Glutamatergic neuron (in vitro differentiated cells): ENCODE measurements around the gene ISG15. TPM values are rescaled to one million over a fixed set of nuclear protein-coding genes. Genes with fewer than 3 reads are reported as not detected.
"Not testable (repeated sequence)": the region's sequence is repeated elsewhere in the genome, so short reads cannot be mapped to it uniquely, and the experiment has no call there.

ENCODE experiments used
- DNase-seq: peaks from one replicate; pipeline ENCODE4 v3.0.0; 2022
- H3K27ac Mint-ChIP-seq: one replicate; pipeline ENCODE4 v1.8.0; 2020; ENCODE audit warnings: mild to moderate bottlenecking, mixed read lengths, inconsistent platforms; ENCODE audit not compliant: unreplicated experiment
- H3K27me3 Mint-ChIP-seq: one replicate; pipeline ENCODE4 v1.8.0; 2020; ENCODE audit warnings: mild to moderate bottlenecking, moderate library complexity, mixed read lengths, inconsistent platforms; ENCODE audit not compliant: unreplicated experiment
- H3K36me3 Mint-ChIP-seq: one replicate; pipeline ENCODE4 v1.8.0; 2020; ENCODE audit warnings: mild to moderate bottlenecking, mixed read lengths, inconsistent platforms; ENCODE audit not compliant: unreplicated experiment
- H3K4me1 Mint-ChIP-seq: one replicate; pipeline ENCODE4 v1.8.0; 2020; ENCODE audit warnings: mild to moderate bottlenecking, low read depth, mixed read lengths, inconsistent platforms; ENCODE audit not compliant: unreplicated experiment
- H3K4me3 Mint-ChIP-seq: one replicate; pipeline ENCODE4 v1.8.0; 2020; ENCODE audit warnings: mild to moderate bottlenecking, mixed read lengths, inconsistent platforms; ENCODE audit not compliant: unreplicated experiment
- H3K9me3 Mint-ChIP-seq: one replicate; pipeline ENCODE4 v1.8.0; 2020; ENCODE audit warnings: mild to moderate bottlenecking, moderate library complexity, mixed read lengths, inconsistent platforms; ENCODE audit not compliant: unreplicated experiment
- total RNA-seq: library from RNA; stranded (reverse); fragmentation: NEBNext Ultra II Directional; extraction: Animal tissue kit (Norgen Biotek cat#: 25700); gene quantifications from one replicate; pipeline ENCODE4 v1.2.1, GENCODE V29; 2021; ENCODE audit not compliant: unreplicated experiment
- TF ChIP-seq, protein P1 (sequence below): fragments of 200-600 bp; sonication (generic); IDR thresholded peaks from one replicate; pipeline ENCODE4 v1.5.0; 2021; ENCODE audit not compliant: partially characterized antibody, unreplicated experiment

Gene ISG15
- total RNA-seq, 1 donor from 2014 or later, result 18.4 TPM

DNA sequence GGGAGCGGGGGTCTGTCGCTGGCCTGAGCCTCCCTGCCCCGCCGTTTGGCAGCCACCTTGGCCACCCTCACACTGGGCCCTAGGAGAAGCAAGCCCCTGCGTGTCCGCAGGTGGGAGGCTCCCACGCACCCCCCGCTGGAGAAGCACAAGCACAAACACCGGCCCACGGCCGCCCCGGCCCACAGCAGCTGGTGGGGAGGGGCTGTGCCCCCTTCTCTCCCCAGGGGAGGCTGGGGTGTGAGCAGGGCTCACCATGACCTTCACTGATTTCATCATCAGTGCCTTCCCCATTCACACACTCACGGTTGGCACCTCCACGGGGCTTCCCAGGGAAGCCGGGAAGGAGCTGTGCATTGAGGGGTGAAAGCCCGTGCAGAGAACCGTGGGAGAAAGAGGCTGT lies 14.5 kb downstream of the ISG15 start:
- H3K4me1 Mint-ChIP-seq, result peaks cover 17% of the 10 kb centered on the region
- peaks cover 18% of the 10 kb centered on the region for H3K9me3 Mint-ChIP-seq
- H3K4me3 Mint-ChIP-seq, result no peak overlapping the region
- H3K36me3 Mint-ChIP-seq, result no peaks in the 10 kb centered on the region
- peaks cover 13% of the 10 kb centered on the region for H3K27me3 Mint-ChIP-seq
- DNase-seq, result peak; percentile 11
- no peak overlapping the region for H3K27ac Mint-ChIP-seq
- TF ChIP-seq, protein P1, sequence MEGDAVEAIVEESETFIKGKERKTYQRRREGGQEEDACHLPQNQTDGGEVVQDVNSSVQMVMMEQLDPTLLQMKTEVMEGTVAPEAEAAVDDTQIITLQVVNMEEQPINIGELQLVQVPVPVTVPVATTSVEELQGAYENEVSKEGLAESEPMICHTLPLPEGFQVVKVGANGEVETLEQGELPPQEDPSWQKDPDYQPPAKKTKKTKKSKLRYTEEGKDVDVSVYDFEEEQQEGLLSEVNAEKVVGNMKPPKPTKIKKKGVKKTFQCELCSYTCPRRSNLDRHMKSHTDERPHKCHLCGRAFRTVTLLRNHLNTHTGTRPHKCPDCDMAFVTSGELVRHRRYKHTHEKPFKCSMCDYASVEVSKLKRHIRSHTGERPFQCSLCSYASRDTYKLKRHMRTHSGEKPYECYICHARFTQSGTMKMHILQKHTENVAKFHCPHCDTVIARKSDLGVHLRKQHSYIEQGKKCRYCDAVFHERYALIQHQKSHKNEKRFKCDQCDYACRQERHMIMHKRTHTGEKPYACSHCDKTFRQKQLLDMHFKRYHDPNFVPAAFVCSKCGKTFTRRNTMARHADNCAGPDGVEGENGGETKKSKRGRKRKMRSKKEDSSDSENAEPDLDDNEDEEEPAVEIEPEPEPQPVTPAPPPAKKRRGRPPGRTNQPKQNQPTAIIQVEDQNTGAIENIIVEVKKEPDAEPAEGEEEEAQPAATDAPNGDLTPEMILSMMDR, result no peak

DNA sequence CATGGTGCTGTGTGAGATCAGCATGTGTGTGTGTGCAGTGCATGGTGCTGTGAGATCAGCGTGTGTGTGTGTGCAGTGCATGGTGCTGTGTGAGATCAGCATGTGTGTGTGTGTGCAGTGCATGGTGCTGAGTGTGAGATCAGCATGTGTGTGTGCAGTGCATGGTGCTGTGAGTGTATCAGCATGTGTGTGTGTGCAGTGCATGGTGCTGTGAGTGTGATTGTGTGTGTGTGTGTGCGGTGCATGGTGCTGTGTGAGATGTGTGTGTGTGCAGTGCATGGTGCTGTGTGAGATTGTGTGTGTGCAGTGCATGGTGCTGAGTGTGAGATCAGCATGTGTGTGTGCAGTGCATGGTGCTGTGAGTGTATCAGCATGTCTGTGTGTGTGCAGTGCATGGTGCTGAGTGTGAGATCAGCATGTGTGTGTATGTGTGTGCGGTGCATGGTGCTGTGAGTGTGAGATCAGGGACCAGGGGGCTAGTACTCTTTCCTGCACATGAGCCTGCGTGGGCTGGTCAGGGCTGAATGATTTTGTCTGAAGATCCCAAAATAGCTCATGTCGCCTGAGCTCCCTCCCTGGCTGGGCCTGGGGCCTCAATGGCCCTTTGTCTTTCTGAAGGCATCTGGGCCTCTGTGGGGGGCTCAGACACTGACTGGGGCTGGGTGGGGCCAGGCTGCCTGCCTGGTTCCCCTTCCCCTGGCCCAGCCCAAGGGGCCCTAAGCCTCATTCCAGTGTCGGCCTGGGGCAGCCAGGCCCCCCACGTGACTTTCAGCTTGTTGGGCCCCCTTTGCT lies 17.8 kb downstream of the ISG15 start:
- H3K9me3 Mint-ChIP-seq, result peaks cover 17% of the 10 kb centered on the region
- peaks cover 18% of the 10 kb centered on the region for H3K27me3 Mint-ChIP-seq
- H3K4me1 Mint-ChIP-seq, result peaks cover 12% of the 10 kb centered on the region
- not testable (repeated sequence) for H3K36me3 Mint-ChIP-seq, H3K27ac Mint-ChIP-seq, H3K4me3 Mint-ChIP-seq, DNase-seq

DNA sequence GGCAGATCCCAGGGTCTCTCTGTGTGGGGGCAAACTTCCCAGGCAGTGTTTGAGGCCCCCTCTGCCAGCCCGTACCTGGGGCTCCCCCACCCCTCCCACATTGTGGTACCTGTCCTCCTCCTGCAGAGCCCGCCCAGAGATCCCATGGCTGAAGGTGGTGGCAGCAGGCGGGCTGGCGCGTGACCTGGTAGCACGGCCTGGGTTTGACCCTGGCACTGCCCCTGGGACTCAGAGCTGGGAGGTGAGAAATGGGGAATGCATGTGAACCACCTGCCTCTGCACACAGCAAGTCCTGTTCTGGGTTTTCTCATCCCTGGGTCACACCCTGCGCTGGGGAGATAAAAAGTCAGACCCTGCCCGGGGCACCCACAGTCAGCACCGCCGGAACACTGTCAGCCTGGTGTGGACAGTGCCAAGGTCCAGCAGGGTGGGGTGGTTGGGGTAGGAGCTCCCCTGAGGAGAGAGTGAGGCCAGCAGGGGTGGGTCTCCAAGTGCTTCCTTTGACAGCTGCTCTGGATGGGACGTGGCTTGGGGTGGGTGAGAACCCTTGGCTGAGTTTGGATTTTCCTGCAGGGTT lies 18.4 kb downstream of the ISG15 start:
- peak overlapping the region; percentile 85 for H3K4me3 Mint-ChIP-seq
- H3K4me1 Mint-ChIP-seq, result peaks cover 14% of the 10 kb centered on the region
- H3K9me3 Mint-ChIP-seq, result peaks cover 17% of the 10 kb centered on the region
- H3K27me3 Mint-ChIP-seq, result peaks cover 20% of the 10 kb centered on the region
- DNase-seq, result no peak
- H3K27ac Mint-ChIP-seq, result peak overlapping the region; percentile 98
- H3K36me3 Mint-ChIP-seq, result no peaks in the 10 kb centered on the region
- TF ChIP-seq, protein P1, result no peak

DNA sequence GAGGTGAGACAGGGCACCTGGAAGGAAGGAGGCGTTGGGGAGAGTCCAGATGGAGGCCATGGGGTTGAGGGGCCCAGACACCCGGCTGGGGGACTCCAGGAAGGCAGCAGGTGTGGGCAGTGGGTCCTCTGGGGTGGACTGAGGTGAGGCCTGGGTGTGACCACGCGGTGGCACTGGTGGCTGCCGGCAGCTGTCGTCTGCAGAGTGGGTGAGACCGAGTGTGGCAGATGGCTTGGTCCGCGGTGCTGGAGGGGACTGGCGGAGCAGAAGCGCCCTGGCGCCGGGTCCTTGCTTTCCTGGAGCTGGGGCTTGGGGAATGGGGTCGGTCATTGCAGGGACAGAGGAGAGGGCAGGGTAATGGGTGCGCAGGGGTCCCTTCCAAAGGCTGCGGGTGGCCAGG lies 19.1 kb downstream of the ISG15 start:
- Mint-ChIP-seq H3K27ac (peak overlapping the region; percentile 98), H3K4me3 (peak overlapping the region; percentile 85), H3K27me3 (peaks cover 20% of the 10 kb centered on the region), H3K4me1 (peaks cover 16% of the 10 kb centered on the region), H3K36me3 (no peaks in the 10 kb centered on the region), H3K9me3 (peaks cover 17% of the 10 kb centered on the region)
- TF ChIP-seq, protein P1, result no peak
- DNase-seq, result peak; percentile 83

DNA sequence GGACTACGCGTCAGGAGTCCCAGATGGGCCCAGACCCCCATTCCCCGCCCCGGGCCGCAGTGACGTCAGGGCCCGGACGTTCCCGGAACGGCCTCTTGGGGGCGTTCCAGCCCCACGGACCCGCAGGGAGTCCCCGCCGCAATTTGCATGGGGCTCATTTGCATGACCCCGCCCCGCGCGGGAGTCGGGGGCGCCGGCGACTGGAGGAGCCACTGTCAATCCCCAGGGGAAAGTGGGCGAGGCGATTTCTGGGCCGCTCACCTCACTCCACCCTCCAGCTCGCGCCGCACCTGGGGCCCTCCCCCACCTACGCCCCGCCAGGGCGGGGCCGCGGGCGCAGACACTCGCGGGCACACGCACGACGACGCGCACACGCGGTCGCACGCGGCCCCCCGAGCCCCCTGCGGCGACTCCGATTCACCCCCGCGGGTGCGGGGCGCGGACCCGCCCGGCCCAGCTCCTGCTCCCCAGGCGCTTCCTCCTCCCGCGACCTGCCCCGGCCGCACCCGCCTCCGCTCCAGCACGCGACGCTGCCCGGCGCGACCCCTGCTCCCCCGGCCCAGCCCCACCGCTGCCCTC lies 19.8 kb downstream of the ISG15 start:
- Mint-ChIP-seq H3K36me3 (no peaks in the 10 kb centered on the region), H3K27me3 (peaks cover 19% of the 10 kb centered on the region), H3K4me1 (peaks cover 19% of the 10 kb centered on the region), H3K27ac (no peak overlapping the region), H3K9me3 (peaks cover 21% of the 10 kb centered on the region), H3K4me3 (no peak overlapping the region)
- peak; percentile 97 for DNase-seq
- TF ChIP-seq, protein P1, result peak; percentile 96
